Neural cell (in vitro differentiated cells): ENCODE measurements around the gene C14orf132. TPM values are rescaled to one million over a fixed set of nuclear protein-coding genes. Genes with fewer than 3 reads are reported as not detected.

Experiments
- H2AFZ ChIP-seq: fragments of 200-600, 300-800 bp; sonication (generic), shearing (Covaris generic); 2 replicates; pipeline ENCODE4 v1.6.0; 2014; ENCODE audit warnings: low read depth, mild to moderate bottlenecking, antibody characterized with exemption, low read length, moderate library complexity
- H3F3A ChIP-seq: fragments of 200-600 bp; shearing (Covaris generic); 2 replicates; pipeline ENCODE4 v1.6.1; 2016; ENCODE audit warnings: mild to moderate bottlenecking, moderate library complexity, mixed read lengths, antibody characterized with exemption, low read length; ENCODE audit not compliant: insufficient read depth, poor library complexity, severe bottlenecking
- H3K27ac ChIP-seq: fragments of 200-600, 300-800 bp; sonication (generic), shearing (Covaris generic); 2 replicates; pipeline ENCODE4 v1.5.1; 2014; ENCODE audit warnings: mild to moderate bottlenecking, low read length, moderate library complexity
- H3K27me3 ChIP-seq: fragments of 300-800, 200-600 bp; sonication (generic), shearing (Covaris generic); 2 replicates; pipeline ENCODE4 v1.6.0; 2014; ENCODE audit warnings: mild to moderate bottlenecking, low read depth, low read length, moderate library complexity; ENCODE audit not compliant: insufficient read depth
- H3K36me3 ChIP-seq: fragments of 300-800, 200-600 bp; sonication (generic), shearing (Covaris generic); 2 replicates; pipeline ENCODE4 v1.5.1; 2014; ENCODE audit warnings: mild to moderate bottlenecking, antibody characterized with exemption, low read length, moderate library complexity; ENCODE audit not compliant: insufficient read depth
- H3K4me2 ChIP-seq: fragments of 300-800, 200-600 bp; sonication (generic), shearing (Covaris generic); 2 replicates; pipeline ENCODE4 v1.6.0; 2014; ENCODE audit warnings: mild to moderate bottlenecking, low read length
- H3K4me3 ChIP-seq: fragments of 300-800, 200-600 bp; sonication (generic), shearing (Covaris generic); 2 replicates; pipeline ENCODE4 v1.5.1; 2014; ENCODE audit warnings: mild to moderate bottlenecking, low read length, moderate library complexity
- H3K79me2 ChIP-seq: fragments of 200-600 bp; shearing (Covaris generic); replicated peaks from 2 replicates; pipeline ENCODE4 v1.6.0; 2014; ENCODE audit warnings: mild to moderate bottlenecking, low read length, moderate library complexity; ENCODE audit not compliant: insufficient read depth
- H3K9ac ChIP-seq: fragments of 300-800, 200-600 bp; sonication (generic), shearing (Covaris generic); 2 replicates; pipeline ENCODE4 v1.6.1; 2016; ENCODE audit warnings: mild to moderate bottlenecking, low read length, mixed read lengths
- H3K9me2 ChIP-seq: fragments of 200-600 bp; shearing (Covaris generic); 2 replicates; pipeline ENCODE4 v1.6.1; 2016; ENCODE audit warnings: mild to moderate bottlenecking, low read length, mixed read lengths; ENCODE audit not compliant: insufficient read depth
- H3K9me3 ChIP-seq: fragments of 200-600, 300-800 bp; sonication (generic), shearing (Covaris generic); 2 replicates; pipeline ENCODE4 v1.6.1; 2016; ENCODE audit warnings: mild to moderate bottlenecking, mixed run types, low read length, moderate library complexity, mixed read lengths
- H4K20me1 ChIP-seq: fragments of 200-600 bp; shearing (Covaris generic); 2 replicates; pipeline ENCODE4 v1.6.1; 2016; ENCODE audit warnings: mild to moderate bottlenecking, mixed run types; ENCODE audit not compliant: insufficient read depth
- EP300 ChIP-seq: fragments of 450-650 bp; conservative IDR thresholded peaks from 2 replicates; pipeline ENCODE4 v1.6.1; 2014; ENCODE audit warnings: antibody characterized with exemption, mild to moderate bottlenecking, moderate library complexity; ENCODE audit not compliant: poor library complexity, severe bottlenecking
- EZH2 ChIP-seq: fragments of 200-600, 300-800 bp; shearing (Covaris generic), sonication (generic); IDR thresholded peaks from 2 replicates; pipeline ENCODE4 v1.6.1; 2014; ENCODE audit warnings: antibody characterized with exemption, low read length, borderline replicate concordance, mild to moderate bottlenecking; ENCODE audit not compliant: insufficient read depth, poor library complexity, severe bottlenecking
- MXI1 ChIP-seq: fragments of 450-650 bp; conservative IDR thresholded peaks from 2 replicates; pipeline ENCODE4 v1.6.1; 2014; ENCODE audit warnings: antibody characterized with exemption, mild to moderate bottlenecking; ENCODE audit not compliant: poor library complexity, severe bottlenecking
- POLR2AphosphoS5 ChIP-seq: IDR thresholded peaks from 2 replicates; pipeline ENCODE4 v1.6.1; 2012
- RAD21 ChIP-seq: fragments of 450-650 bp; conservative IDR thresholded peaks from 2 replicates; pipeline ENCODE4 v1.6.1; 2014; ENCODE audit warnings: antibody characterized with exemption, mild to moderate bottlenecking, moderate library complexity
- SMC3 ChIP-seq: fragments of 450-650 bp; conservative IDR thresholded peaks from 2 replicates; pipeline ENCODE4 v1.6.1; 2014; ENCODE audit warnings: antibody characterized with exemption, mild to moderate bottlenecking, moderate library complexity; ENCODE audit not compliant: poor library complexity
- TAF1 ChIP-seq: IDR thresholded peaks from 2 replicates; pipeline ENCODE4 v1.6.1; 2012; ENCODE audit warnings: low read depth
- polyA plus RNA-seq: library from polyadenylated mRNA; depleted of rRNA; stranded (reverse); fragments of >200 nt; gene quantifications from 2 replicates; pipeline ENCODE4 v1.2.3, GENCODE V29; 2014
- TF ChIP-seq, protein P1 (sequence below): fragments of 450-650 bp; IDR thresholded peaks from 2 replicates; pipeline ENCODE4 v1.5.1; 2014; ENCODE audit warnings: antibody characterized with exemption, mild to moderate bottlenecking, moderate library complexity; ENCODE audit not compliant: poor library complexity, severe bottlenecking
- TF ChIP-seq, protein P2 (sequence below): IDR thresholded peaks from 2 replicates; pipeline ENCODE4 v1.6.1; 2012; ENCODE audit warnings: borderline replicate concordance

C14orf132 gene
- polyA plus RNA-seq, 1 donor from 2014 or later, result 50.1 TPM

DNA sequence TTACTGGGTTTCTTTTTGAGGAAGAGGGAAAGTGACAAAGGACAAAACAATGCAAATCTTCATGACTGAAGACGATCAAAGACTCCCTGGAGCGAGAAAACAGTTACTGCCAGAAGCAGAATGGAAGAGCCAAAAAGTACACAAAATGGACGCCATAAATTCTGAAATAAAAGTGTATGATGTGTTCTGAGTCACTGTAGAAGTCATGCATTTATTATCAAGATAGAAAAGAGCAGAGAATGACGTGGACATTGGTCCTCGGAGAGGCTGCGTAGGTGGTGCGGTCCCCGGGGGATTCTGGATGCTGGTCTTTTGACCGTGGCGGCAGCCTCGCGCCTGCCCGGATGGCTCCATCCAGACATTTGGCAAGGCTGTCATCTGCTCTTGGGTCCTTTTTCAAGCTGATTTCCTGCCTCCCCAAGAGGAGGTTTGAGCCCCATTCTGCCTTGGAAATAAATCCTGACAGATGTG lies 52.8 kb downstream of the C14orf132 start:
- H2AFZ ChIP-seq, result no peak overlapping the region
- no peaks in the 10 kb centered on the region for H3K9me3 ChIP-seq
- H3K79me2 ChIP-seq, result no peaks in the 10 kb centered on the region
- no peaks in the 10 kb centered on the region for H3K9me2 ChIP-seq
- no peaks in the 10 kb centered on the region for H3K36me3 ChIP-seq
- TF ChIP-seq EP300 (no peak), TAF1 (no peak), EZH2 (no peak), POLR2AphosphoS5 (no peak), MXI1 (no peak)
- H4K20me1 ChIP-seq, result no peaks in the 10 kb centered on the region
- no peak overlapping the region for H3K27ac ChIP-seq
- H3K4me2 ChIP-seq, result no peak overlapping the region
- no peaks in the 10 kb centered on the region for H3K27me3 ChIP-seq
- no peak overlapping the region for H3K9ac ChIP-seq
- no peak overlapping the region for H3K4me3 ChIP-seq
- no peaks in the 10 kb centered on the region for H3F3A ChIP-seq

DNA sequence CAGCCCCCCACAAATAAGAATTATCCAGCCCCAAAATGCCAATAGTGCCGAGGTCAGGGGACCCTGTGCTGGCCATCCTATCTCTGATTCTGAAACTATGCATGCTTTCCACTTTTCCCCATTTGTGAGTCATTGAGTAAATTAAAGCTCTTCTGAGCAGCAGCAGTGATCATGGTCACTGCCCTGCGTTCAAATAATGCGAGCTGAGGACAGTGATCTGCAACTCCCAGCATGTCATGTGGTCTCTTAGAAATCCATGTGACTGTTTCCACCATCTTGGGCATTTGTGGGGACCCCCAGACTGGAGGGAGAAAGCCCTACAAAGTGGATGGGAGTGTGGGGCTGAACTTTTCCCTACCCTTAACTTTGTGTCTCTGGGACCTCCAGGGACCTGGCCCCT lies 53.8 kb downstream of the C14orf132 start:
- Histone ChIP-seq H3K9ac (no peak overlapping the region), H3K79me2 (no peaks in the 10 kb centered on the region), H3K9me3 (no peaks in the 10 kb centered on the region), H3K9me2 (no peaks in the 10 kb centered on the region), H3K27me3 (no peaks in the 10 kb centered on the region), H3K4me3 (no peak overlapping the region), H3F3A (no peaks in the 10 kb centered on the region), H4K20me1 (no peaks in the 10 kb centered on the region), H3K27ac (no peak overlapping the region), H3K4me2 (no peak overlapping the region), H3K36me3 (no peaks in the 10 kb centered on the region), H2AFZ (no peak overlapping the region)
- TF ChIP-seq, protein P1, sequence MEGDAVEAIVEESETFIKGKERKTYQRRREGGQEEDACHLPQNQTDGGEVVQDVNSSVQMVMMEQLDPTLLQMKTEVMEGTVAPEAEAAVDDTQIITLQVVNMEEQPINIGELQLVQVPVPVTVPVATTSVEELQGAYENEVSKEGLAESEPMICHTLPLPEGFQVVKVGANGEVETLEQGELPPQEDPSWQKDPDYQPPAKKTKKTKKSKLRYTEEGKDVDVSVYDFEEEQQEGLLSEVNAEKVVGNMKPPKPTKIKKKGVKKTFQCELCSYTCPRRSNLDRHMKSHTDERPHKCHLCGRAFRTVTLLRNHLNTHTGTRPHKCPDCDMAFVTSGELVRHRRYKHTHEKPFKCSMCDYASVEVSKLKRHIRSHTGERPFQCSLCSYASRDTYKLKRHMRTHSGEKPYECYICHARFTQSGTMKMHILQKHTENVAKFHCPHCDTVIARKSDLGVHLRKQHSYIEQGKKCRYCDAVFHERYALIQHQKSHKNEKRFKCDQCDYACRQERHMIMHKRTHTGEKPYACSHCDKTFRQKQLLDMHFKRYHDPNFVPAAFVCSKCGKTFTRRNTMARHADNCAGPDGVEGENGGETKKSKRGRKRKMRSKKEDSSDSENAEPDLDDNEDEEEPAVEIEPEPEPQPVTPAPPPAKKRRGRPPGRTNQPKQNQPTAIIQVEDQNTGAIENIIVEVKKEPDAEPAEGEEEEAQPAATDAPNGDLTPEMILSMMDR, result no peak
- no peak for TF ChIP-seq SMC3
- no peak for TF ChIP-seq MXI1
- TF ChIP-seq EZH2, result no peak
- TF ChIP-seq TAF1, result no peak
- TF ChIP-seq RAD21, result no peak
- no peak for TF ChIP-seq POLR2AphosphoS5
- TF ChIP-seq, protein P2, sequence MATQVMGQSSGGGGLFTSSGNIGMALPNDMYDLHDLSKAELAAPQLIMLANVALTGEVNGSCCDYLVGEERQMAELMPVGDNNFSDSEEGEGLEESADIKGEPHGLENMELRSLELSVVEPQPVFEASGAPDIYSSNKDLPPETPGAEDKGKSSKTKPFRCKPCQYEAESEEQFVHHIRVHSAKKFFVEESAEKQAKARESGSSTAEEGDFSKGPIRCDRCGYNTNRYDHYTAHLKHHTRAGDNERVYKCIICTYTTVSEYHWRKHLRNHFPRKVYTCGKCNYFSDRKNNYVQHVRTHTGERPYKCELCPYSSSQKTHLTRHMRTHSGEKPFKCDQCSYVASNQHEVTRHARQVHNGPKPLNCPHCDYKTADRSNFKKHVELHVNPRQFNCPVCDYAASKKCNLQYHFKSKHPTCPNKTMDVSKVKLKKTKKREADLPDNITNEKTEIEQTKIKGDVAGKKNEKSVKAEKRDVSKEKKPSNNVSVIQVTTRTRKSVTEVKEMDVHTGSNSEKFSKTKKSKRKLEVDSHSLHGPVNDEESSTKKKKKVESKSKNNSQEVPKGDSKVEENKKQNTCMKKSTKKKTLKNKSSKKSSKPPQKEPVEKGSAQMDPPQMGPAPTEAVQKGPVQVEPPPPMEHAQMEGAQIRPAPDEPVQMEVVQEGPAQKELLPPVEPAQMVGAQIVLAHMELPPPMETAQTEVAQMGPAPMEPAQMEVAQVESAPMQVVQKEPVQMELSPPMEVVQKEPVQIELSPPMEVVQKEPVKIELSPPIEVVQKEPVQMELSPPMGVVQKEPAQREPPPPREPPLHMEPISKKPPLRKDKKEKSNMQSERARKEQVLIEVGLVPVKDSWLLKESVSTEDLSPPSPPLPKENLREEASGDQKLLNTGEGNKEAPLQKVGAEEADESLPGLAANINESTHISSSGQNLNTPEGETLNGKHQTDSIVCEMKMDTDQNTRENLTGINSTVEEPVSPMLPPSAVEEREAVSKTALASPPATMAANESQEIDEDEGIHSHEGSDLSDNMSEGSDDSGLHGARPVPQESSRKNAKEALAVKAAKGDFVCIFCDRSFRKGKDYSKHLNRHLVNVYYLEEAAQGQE, result no peak
- no peak for TF ChIP-seq EP300
